Germinal center (tissue), 1 donor: ENCODE results near the gene CXCL10.
"Not testable (repeated sequence)": the region's sequence is repeated elsewhere in the genome, so short reads cannot be mapped to it uniquely, and the experiment has no call there.

Experiments used
- DNase-seq: peaks from one replicate; pipeline ENCODE4 v3.0.0; 2012; ENCODE audit warnings: mixed read lengths, low spot score

CXCL10 gene

DNA sequence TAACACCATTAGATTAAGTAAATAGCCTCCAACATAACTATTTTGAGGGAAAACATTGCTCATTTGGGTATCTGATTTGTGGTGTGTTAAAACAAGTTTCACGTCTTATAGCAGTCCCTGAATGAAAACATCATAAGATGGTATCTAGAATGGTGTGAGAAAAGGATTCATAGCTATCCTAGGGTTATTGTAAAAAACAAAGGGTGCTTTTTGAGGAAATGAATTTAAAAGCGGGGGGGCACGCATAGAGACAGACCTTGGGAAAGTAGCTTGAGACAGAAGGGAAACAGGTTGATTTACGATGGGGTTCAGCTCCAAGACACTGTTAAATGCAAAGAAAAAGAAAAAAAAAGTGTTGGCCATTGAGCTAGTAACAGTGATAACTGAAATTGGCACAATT lies 768 bp upstream of the CXCL10 start:
- no peak for DNase-seq

DNA sequence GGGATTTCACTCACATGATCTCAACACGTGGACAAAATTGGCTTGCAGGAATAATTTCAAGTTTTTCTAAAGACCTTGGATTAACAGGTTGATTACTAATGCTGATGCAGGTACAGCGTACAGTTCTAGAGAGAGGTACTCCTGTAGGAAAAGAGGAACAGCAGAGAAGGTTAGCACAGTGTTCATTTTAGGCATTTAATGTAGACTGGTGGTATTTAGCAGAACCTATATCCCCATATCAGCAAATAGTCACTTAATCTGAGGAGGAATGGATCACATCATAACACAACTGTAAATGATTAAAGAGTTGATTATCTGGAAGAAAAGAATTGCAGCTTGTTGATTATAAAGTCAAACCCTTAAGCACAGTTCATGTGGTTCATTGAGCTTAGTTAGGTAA lies 620 bp downstream of the CXCL10 start:
- no peak for DNase-seq

DNA sequence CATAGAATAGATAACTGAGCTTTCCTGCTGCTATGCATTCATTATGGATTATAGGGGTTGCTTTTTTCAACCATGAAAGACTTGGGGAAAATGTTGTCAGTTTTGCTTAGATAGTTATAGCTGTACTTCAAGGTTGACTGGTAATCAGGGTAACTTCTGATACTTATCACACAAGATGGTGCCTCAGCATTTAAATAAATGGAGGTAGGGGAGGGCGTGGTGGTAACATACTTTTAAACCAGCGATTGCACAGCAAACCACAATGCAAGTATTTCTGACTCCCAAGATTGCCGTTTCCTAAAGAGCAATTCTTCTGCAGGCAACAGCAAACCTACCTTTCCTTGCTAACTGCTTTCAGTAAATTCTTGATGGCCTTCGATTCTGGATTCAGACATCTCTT lies 1.3 kb downstream of the CXCL10 start:
- DNase-seq = no peak

DNA sequence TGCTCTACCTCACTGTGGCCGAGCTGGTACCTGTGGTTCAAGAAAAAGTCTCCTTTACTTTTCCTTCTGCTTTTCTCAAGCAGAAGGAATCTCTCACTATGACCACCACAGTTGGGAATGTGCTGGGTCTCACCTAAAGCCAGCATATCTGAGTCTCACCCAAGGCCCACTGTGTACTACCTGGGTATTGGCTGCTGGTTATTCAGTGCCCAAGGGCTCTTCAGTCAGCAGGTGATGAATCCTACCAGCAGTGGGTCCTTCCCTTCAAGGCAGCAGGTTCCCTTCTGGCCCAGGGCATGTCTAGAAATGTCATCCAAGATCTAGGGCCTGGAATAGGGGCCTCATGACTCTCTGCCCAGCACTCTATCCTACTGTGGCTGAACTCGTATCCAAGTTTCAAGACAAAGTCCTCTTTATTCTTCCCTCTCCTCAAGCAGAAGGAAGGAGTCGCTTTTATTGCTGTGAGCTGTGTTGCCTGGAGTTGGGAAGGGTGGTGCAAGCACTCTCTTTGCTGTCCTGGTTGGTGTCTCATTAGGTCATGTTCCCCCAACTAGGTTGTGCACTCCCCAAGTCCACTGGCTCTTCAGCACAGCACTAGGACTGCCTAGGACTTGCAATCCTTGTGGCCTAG lies 6.1 kb downstream of the CXCL10 start:
- no peak for DNase-seq

DNA sequence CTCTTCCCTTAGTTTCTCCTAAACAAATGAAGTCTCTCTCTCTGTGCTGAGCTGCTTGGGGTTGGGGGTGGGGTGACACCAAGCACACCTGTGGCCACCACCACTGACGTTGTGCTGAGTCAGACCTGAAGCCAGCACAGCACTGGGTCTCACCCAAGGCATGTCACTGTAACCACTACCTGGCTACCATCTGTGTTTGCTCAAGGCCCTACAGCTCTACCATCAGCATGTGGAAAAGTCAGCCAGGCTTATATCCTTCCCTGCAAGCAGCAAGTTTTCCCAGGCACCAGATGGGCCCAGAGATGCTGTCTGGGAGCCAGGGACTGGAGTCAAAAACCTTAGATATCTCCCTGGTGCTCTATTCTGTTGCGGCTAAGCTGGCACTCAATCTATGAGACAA lies 6.9 kb downstream of the CXCL10 start:
- no peak for DNase-seq

DNA sequence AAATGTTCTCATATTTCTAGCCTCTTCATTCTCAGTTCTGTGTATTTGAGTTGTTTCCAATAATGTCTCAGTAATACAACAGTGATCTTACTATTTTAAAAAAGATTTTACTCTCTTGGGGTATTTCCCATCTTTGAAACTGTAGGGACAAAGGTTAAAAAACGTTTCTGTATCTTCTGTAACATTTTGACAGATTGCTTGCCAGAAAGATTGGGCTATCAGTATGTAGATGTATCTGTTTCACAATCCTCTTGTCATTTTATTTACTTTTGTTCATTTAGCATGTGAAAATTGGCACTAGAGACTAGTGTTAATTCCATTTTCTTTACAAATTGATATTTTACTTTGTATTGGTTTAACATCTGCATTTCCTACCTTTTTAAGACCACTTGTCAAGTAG lies 9.8 kb downstream of the CXCL10 start:
- DNase-seq = no peak

DNA sequence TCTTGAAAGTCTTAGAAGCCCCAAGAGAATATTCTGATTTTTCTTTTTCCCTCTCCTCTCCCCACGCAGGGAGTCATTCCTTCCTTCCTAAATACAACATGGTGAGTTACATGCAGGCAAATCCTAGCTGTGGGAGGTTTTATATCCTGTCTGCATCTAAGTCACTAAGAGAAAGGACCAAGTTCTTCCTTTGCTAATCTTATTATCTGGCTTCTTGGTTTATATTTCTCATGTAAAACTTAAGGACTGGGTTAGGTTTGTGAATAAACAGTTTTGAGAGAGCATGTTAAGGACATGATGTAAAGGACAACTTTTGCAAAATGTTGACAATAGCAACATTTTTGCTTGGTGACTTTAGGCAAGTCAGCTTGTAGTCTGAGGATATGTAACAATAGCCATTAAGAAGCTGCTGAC lies 10.9 kb downstream of the CXCL10 start:
- DNase-seq = no peak

DNA sequence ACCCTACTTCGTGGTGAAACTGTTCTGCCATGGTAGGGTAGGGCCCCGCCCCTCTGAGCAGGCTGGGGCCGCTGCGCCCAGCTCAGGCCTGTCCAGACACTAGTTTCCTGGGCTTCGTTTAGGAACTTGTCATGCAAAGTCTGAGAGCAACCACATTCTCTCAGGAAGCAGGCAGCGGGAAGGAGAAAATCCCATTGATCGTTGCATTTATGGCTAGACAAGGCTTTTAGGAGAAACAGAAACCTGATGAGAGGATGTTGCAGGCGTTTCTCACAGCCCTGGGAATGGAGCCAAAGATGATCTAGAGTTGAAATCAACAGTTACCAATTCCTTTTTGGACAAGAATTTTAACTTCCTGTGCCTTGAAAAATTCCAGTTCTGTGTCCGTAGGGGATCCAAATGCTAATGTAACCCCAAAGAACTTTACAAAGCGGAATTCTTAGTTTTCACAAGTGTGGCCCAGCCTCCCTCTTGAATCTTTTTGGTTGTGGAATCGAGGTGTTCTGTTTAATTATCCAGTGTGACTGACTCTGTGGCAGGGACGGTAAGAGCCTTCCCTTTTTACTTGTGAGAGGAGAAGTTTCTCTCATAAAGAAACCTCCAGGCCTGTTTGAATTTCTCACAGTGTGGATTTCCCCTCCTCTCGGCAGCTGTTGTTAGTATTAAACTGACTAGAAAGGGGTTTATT lies 11.5 kb downstream of the CXCL10 start:
- DNase-seq = no peak

DNA sequence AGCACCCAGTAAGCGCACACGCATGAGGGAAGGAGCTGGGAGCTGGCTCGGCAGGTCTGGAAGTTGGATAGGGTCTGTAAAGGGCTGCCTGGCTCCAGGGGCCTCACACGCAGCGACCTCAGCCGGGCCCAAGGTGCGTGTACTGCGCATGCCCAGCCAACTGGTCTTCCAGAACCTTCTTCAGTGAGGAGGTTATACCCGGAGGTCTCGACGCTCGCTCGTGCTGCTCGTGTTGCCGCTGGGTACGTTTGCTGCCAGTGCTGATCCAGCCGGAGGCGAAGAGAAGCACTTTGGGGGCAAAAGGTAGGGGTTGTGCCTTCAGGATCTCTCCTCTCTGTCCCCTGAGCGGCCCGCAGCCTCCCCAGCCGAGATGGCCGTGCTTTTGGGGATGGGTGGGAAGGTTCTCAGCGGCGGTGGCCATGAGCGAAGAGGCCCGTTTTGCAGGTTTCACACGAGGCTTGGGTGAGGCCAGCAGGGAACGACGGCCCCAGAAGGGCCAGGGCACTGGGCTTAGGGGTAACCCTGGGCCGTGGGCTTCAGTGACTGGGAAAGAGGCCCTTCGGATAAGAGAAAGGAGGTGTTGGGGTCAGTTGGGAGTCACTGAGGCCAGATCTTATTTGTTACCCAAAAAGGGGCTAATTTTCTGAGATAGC lies 12.2 kb downstream of the CXCL10 start:
- DNase-seq = no peak

DNA sequence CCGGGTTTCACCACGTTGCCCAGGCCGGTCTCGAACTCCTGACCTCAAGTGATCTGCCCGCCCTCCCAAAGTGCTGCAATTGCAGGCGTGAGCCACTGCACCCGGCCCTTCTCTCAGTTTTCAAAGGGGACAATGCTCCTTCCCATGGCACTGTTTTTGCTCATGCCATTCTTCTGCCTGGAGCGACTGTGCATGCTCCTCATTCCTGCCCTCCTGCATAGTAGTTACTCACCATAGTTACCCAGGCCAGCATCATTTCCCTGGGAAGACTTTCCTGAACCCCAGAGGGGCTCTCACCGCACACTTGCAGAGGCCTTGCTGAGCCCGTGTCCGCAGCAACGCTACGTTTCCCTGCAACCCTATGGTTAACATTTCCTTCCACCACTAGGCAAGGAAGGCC lies 12.7 kb downstream of the CXCL10 start:
- no peak for DNase-seq

DNA sequence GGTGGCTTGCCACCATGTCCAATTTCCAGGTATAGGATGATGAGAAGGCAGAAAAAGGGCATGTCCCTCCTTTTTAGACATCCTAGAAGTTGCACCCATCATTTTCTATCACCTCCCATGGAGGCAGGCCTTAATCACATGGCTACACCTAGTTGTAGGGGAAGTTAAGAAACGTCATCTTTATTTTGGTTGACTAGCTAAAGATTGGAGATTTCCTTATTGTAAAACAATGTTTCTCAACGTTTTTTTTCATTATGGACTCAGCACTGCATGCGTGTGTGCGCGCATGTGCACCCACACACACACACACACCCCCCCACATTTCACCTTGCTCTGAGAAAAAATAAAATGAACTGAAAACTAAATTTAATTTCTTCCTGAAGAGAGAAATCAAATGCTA lies 14.0 kb downstream of the CXCL10 start:
- DNase-seq = no peak

DNA sequence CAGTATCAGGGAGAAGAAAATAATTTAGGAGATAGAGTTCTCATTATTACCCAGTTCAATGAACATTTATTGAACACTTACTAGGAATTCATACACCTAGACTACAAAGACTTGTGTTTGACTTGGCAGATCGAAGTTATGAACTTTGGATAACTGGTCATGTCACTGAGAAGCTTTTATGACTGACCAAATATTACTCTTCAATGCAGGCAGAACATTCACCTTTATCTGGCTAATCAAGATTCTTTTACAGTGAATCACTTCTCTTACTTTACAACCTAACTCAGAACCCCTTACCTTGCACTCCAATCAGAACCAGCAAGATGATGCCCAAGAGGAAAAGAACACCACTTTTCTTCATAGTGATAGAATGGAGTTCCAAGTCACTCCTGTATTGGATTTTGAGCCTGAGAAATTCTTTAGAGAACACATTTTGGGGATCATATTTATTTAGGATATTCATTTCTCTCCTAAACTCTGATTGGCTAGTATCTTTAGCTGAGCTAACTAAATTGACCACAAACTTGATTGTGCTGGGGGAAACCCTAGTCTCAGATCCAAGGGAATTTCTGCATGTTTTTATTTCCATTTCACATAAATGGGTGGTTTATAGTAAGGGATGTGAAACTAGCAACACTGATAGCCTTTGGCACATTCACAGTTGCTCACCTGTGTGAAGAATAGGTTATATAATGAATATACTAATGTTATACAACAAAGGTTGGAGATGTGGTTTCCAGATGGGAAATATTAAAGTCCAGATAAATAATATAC lies 16.0 kb downstream of the CXCL10 start, which contains the start of gene CXCL9:
Gene CXCL9 (minus strand): TSS at position 421 of the 774 bp plus-strand sequence. CDS start 60 bp downstream, at position 361.
- DNase-seq = no peak

DNA sequence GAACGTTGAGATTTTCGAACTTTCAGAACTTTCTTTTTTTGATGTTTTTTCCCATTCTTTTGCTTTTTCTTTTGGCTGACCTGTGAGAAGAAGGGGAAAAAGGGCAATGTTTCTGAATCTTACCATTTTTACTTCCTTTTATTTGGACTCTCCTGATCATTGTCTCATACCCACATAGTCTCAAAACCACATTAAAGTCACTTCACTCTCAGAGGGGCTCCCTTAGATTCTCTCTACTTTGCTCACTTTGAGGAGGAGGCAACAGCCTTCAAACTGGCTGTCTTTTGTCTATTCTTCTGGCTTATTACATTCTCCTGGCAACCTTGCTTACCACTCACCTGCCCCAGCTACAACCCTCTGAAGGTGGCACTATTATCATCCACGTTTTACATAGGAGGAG lies 19.7 kb downstream of the CXCL10 start:
- DNase-seq = no peak

DNA sequence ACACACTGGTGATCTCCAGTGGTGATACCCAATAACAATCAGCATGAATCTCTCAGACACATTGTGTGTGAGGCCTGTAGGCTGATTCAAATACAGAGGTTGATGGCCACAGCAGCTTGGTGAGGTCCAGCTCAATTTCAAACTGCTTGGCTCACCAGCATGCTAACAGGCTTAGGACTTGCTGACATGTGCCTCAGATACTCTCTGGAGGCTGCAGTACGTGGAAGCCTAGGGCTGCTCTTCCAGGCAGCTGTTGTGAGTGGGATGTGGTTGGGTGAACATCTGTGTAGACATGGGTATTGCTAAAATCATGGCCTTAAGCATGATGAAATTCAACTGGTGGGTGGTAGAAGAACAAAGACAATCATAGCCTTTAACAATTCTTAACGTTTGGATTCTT lies 20.3 kb downstream of the CXCL10 start:
- DNase-seq = no peak

DNA sequence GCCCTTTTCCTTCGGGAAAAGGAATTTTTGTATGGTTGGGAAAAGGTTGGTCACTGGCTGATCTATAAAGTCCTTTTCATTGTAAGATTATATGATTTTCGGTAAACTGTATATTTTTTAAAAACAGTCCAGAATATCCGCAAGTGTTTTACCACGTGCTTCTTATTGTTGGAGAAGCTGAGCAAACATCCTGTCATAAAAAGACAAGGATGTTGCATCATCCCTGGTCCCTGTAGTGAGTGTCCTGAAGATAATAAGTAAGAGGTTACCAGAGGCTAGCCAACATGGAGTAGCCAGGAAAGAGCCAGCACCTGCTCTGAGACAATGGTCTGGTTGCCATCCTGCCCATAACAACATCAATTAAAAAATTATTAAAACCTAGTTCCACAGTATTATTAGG lies 21.1 kb downstream of the CXCL10 start:
- no peak for DNase-seq

DNA sequence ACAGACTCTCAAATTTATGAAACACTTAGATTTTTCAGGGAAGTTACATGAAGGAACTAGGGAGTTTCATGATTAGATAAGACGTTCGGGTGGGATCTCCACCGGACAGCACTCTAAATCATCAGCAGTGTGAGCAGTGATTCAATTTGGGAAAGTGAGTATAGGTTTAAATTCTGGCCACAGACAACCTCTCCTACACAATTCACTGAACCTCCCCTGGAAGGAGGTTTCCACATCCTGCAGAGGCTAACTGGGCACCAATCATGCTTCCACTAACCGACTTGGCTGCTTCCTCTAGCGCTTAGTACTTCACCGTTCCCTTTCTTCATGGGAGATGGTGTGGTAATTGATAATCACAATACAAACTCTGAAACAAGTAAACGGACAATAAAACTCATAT lies 21.6 kb downstream of the CXCL10 start:
- no peak for DNase-seq

DNA sequence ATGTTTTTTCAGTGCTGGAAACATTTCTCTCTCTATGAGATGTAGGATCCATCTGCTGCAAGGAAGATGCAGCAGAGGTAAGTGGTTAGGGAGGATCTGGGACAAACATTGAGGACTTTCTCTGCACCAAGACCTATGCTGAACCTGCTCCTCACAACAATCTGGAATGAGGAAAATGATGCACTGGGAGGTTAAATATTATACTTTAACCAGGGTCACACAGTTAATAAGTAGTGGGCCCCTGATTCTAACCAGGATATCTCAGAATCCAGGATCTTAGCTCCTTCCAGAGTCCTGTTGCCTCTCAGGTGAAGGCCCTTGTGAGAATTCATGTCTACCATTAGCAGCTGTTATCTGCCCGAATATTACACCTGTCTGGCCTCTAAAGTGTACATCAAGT lies 23.0 kb downstream of the CXCL10 start:
- DNase-seq = no peak

DNA sequence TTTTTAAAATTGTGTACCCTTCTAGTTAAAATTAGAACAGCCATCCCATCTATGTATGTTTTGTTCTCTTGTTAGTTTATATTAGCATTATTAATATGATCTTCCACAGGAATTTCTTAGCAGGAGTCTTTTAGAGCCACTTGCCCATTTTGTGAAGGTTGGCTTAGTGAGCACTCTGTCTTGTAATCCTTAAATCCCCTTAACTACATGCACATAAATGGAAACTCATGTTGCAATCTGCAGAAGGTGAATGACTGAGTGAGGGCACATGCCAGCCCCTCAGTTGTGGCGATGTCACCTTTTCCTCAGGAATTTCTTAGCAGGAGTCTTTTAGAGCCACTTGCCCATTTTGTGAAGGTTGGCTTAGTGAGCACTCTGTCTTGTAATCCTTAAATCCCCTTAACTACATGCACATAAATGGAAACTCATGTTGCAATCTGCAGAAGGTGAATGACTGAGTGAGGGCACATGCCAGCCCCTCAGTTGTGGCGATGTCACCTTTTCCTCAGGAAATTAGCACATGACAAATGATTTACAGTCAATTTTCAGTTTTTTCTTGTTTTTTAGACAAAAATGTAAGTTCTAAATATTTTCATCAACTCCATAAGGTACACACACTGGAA lies 24.7 kb downstream of the CXCL10 start:
- DNase-seq = not testable (repeated sequence)

DNA sequence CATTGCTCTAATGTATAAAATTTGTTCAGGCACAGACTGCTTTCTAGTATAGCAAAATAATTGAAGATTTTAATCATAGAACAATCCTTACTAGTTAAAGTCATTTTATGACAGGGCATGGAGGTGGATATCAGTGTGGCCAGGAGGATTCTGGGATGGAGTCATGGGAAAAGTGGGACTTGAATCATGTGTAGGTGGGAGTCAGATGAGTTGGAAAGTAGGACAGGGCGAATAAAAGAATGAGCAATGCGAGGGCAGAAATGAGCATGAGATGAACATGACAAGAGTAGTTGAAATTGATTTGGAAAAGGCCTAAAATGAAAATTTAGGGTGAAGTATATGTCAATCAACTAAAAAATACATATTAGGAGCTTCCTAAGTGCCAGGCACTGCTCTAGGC lies 25.4 kb downstream of the CXCL10 start:
- no peak for DNase-seq

DNA sequence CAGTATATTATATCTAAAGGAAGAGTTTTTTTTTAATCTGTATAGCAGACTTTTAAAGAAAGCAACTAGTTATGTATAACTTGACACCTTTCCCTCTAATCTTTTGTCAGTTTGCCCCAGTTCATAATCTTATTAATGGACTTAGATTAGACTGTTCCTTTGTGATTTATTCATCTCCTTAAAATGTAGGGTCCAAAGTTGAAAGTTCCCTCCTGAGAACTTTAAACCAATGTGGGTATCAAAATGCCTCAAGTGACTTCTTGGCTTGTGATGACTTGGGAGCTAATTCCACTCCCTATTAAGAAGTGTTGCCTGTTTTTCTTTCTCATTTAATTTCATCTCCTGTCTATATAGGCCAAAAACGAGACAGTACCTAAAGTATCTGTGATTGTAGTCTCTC lies 26.2 kb downstream of the CXCL10 start:
- no peak for DNase-seq

DNA sequence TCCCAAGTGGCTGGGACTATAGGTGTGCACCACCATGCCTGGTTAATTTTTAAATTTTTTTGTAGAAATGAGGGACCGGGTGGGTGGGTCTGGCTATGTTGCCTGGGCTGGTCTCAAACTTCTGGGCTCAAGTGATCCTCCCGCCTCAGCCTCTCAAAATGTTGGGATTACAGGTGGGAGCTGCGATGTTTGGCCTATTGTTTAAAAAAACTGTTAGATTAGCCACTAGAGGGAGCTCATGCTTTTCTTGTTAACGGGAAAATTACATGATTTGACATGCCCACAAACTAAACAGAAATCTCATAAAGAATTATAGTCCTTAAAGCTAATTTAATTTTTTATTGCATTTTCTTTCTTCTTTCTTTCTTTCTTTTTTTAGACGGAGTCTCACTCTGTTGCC lies 27.6 kb downstream of the CXCL10 start:
- peak; percentile 46 for DNase-seq

DNA sequence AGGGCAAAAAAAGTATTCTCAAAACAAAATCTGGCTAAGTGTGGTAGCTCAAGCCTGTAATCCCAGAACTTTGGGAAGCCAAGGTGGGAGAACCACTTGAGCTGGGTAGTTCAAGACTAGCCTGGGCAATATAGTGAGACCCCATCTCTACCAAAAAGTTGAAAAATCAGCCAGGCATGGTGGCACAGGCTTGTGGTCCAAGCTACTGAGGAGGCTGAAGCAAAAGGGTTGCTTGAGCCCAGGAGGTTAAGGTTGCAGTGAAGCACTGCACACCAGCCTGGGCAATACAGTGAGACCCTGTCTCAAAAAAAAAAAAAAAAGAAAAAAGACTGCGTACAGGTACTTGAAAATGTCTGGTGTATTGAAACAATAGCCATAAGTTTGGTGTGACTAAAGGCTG lies 30.8 kb downstream of the CXCL10 start:
- no peak for DNase-seq
